ENCODE results near the gene MMD. TPM values are rescaled to one million over a fixed set of nuclear protein-coding genes. Genes with fewer than 3 reads are reported as not detected.

MMD gene
- polyA plus RNA-seq, 1 donor from 2014 or later = 111 TPM

GRCh38 chr17:55417411-55418268 lies 4.0 kb downstream of the MMD start:
- Histone ChIP-seq H3K27me3 (ENCODE audit: insufficient read depth, low read depth, low read length) (no peaks in the 10 kb centered on the region), H4K20me1 (ENCODE audit: insufficient read depth) (no peaks in the 10 kb centered on the region), H2AFZ (ENCODE audit: low read depth, low read length) (no peak overlapping the region), H3F3A (ENCODE audit: insufficient read depth, low read length, poor library complexity, severe bottlenecking) (no peaks in the 10 kb centered on the region), H3K79me2 (replicated peaks; ENCODE audit: insufficient read depth, low read length) (peaks cover 39% of the 10 kb centered on the region), H3K9ac (ENCODE audit: low read length) (no peak overlapping the region), H3K36me3 (ENCODE audit: insufficient read depth, low read length) (no peaks in the 10 kb centered on the region), H3K4me3 (ENCODE audit: low read length) (no peak overlapping the region), H3K4me2 (ENCODE audit: low read length) (no peak overlapping the region), H3K9me3 (ENCODE audit: low read length) (no peaks in the 10 kb centered on the region), H3K9me2 (ENCODE audit: insufficient read depth, low read length) (no peaks in the 10 kb centered on the region), H3K27ac (ENCODE audit: low read length) (no peak overlapping the region)
- TF ChIP-seq RAD21 (conservative IDR thresholded peaks at IDR 0.05) (no peak), POLR2AphosphoS5 (IDR thresholded peaks at IDR 0.05) (no peak), REST (IDR thresholded peaks at IDR 0.05; ENCODE audit: borderline replicate concordance) (no peak), EZH2 (IDR thresholded peaks at IDR 0.05; ENCODE audit: borderline replicate concordance, insufficient read depth, low read length, poor library complexity, severe bottlenecking) (no peak), MXI1 (conservative IDR thresholded peaks at IDR 0.05; ENCODE audit: poor library complexity, severe bottlenecking) (no peak), SMC3 (conservative IDR thresholded peaks at IDR 0.05; ENCODE audit: poor library complexity) (no peak), TAF1 (IDR thresholded peaks at IDR 0.05; ENCODE audit: low read depth) (no peak), CTCF (IDR thresholded peaks at IDR 0.05; ENCODE audit: poor library complexity, severe bottlenecking) (no peak), EP300 (conservative IDR thresholded peaks at IDR 0.05; ENCODE audit: poor library complexity, severe bottlenecking) (no peak)

GRCh38 chr17:55416470-55417052 lies 5.1 kb downstream of the MMD start:
- Histone ChIP-seq H3K79me2 (replicated peaks; ENCODE audit: insufficient read depth, low read length) (peaks cover 39% of the 10 kb centered on the region), H3K27ac (ENCODE audit: low read length) (no peak overlapping the region), H3K36me3 (ENCODE audit: insufficient read depth, low read length) (no peaks in the 10 kb centered on the region), H3K9ac (ENCODE audit: low read length) (no peak overlapping the region), H3K9me3 (ENCODE audit: low read length) (no peaks in the 10 kb centered on the region), H3K9me2 (ENCODE audit: insufficient read depth, low read length) (no peaks in the 10 kb centered on the region), H4K20me1 (ENCODE audit: insufficient read depth) (no peaks in the 10 kb centered on the region), H3F3A (ENCODE audit: insufficient read depth, low read length, poor library complexity, severe bottlenecking) (no peaks in the 10 kb centered on the region), H3K4me3 (ENCODE audit: low read length) (no peak overlapping the region), H3K4me2 (ENCODE audit: low read length) (no peak overlapping the region), H2AFZ (ENCODE audit: low read depth, low read length) (no peak overlapping the region), H3K27me3 (ENCODE audit: insufficient read depth, low read depth, low read length) (no peaks in the 10 kb centered on the region)
- TF ChIP-seq CTCF (IDR thresholded peaks at IDR 0.05; ENCODE audit: poor library complexity, severe bottlenecking) (no peak), RAD21 (conservative IDR thresholded peaks at IDR 0.05) (no peak), REST (IDR thresholded peaks at IDR 0.05; ENCODE audit: borderline replicate concordance) (no peak)
